ENCODE measurements around the gene DRC7. TPM values are rescaled to one million over a fixed set of nuclear protein-coding genes. Genes with fewer than 3 reads are reported as not detected.

The DRC7 gene
- total RNA-seq, 2 experiments from 2014 or later = not detected

DNA sequence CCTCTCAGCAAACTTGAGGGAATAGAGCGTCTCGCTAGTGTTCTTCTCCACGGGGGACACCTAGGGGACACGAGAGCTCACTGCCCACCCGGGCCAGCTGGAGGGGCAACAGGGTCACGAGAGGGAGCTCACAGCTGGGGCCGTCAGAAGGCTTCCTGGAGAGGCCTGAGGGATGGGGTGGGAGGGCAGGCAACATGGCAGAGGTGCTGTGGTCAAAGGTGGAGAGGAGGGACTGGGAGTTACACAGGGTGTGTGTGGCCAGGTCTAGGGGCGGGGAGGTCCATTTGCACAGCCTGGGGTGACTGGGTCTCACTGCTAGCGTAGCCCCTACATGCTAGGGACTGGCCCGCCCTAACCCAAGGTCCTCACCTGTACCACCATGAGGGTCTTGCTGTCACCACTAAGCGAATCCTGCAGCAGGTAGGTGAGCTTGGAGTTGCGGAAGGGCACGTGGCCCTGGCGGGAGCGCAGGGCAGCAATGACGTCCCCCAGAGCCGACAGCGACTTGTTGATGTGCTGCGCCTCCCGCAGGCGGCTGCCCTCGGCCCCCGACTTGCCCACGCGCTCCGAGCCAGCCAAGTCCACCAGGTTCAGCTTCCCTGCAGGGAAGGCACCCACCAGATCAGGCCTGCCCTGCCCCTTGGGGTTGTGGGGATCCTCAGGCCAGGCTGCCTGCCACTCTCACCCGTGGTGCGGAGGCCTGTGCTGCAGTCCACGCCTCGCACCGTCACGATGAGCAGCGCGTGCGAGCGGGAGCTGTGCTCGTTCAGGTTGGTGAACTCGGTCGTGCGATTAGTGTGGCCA lies 66.0 kb downstream of the DRC7 start:
- Mint-ChIP-seq H3K36me3 (no peaks in the 10 kb centered on the region), H3K4me1 (peaks cover 8% of the 10 kb centered on the region), H3K27me3 (no peaks in the 10 kb centered on the region), H3K9me3 (ENCODE audit: low read depth) (no peaks in the 10 kb centered on the region), H3K4me3 (no peak overlapping the region), H3K27ac (no peak overlapping the region)
- CTCF ChIA-PET = no interaction called here
- DNase-seq (no peak), ATAC-seq (no peak)

DNA sequence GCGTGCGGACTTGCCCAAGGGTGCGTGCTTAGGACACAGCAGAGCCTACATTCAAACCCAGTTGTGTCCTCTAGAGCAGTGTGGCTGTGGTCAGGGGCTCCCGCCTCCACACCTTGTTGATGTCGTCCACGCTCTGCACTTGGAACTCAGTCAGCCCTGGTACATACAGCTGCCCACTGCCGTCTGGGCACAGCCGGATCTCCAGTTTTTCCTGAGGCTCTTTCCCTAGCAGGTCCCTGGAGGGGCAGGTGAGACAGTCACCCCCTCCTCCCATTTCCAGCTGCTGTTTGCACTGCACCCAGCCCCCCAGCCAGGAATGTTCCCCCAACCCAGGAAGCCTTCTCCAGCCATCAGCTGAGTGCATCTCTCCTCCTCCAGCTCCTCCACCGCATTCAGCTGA lies 66.7 kb downstream of the DRC7 start:
- ATAC-seq = no peak
- Mint-ChIP-seq H3K27me3 (no peaks in the 10 kb centered on the region), H3K9me3 (ENCODE audit: low read depth) (no peaks in the 10 kb centered on the region), H3K36me3 (no peaks in the 10 kb centered on the region), H3K4me3 (no peak overlapping the region), H3K4me1 (peaks cover 8% of the 10 kb centered on the region), H3K27ac (no peak overlapping the region)
- CTCF ChIA-PET = no interaction called here
- no peak for DNase-seq

DNA sequence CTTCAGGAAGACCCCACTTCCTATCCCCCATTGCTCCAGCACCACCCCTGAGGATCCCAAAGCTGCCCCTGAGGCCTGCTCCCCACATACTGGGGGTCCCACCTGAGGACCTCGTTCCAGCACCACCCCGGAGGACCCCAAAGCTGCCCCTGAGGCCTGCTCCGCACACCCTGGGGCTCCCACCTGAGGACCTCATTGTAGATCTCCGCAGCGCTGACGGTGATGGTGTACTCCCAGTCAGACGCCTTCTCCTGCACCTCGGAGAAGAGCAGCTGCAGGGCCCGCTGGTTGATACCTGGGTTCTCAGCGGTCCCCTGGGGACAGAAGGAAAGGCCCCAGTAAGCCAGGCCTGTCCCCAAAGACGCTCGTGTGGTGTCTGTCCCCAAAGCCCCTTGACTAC lies 67.4 kb downstream of the DRC7 start:
- DNase-seq (no peak), ATAC-seq (no peak)
- Mint-ChIP-seq H3K36me3 (no peaks in the 10 kb centered on the region), H3K27me3 (no peaks in the 10 kb centered on the region), H3K27ac (no peak overlapping the region), H3K4me1 (peaks cover 8% of the 10 kb centered on the region), H3K4me3 (no peak overlapping the region), H3K9me3 (ENCODE audit: low read depth) (no peaks in the 10 kb centered on the region)
- CTCF ChIA-PET = no interaction called here

DNA sequence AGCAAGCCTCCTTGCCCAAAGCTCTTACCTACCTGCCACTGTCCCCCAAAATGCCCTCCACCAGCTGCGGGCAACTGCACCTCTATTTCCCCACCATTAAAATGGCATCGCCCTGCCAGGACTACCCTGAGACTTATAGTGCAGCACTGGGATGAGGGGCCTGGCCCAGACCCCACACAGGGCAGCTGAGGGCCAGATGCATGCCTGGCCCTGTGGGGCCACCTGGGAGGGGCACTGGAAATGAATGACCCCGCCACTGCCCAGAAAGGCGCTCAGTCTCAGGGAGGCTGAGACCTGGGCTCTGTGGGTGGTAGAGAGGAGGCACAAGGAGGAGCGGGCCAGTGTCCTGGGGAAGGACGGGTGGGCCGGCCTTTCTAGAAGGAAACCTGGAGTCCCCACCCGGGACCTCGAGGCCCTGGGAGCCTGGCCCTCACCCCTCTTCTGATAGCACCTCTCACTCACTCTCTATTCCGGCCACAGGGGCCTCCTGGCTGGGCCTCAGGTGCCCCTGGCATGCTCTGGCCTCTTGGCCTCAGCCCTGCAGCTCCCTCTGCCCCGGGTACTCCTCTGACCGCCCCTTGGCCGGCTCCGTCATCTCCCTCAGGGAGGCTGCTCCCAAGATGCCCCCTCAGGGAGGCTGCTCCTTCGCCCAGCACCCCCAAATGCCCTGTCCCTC lies 67.9 kb downstream of the DRC7 start:
- Mint-ChIP-seq H3K9me3 (ENCODE audit: low read depth) (no peaks in the 10 kb centered on the region), H3K27ac (no peak overlapping the region), H3K4me1 (peaks cover 6% of the 10 kb centered on the region), H3K36me3 (no peaks in the 10 kb centered on the region), H3K27me3 (no peaks in the 10 kb centered on the region), H3K4me3 (no peak overlapping the region)
- ATAC-seq = no peak
- no peak for DNase-seq
- CTCF ChIA-PET = no interaction called here

DNA sequence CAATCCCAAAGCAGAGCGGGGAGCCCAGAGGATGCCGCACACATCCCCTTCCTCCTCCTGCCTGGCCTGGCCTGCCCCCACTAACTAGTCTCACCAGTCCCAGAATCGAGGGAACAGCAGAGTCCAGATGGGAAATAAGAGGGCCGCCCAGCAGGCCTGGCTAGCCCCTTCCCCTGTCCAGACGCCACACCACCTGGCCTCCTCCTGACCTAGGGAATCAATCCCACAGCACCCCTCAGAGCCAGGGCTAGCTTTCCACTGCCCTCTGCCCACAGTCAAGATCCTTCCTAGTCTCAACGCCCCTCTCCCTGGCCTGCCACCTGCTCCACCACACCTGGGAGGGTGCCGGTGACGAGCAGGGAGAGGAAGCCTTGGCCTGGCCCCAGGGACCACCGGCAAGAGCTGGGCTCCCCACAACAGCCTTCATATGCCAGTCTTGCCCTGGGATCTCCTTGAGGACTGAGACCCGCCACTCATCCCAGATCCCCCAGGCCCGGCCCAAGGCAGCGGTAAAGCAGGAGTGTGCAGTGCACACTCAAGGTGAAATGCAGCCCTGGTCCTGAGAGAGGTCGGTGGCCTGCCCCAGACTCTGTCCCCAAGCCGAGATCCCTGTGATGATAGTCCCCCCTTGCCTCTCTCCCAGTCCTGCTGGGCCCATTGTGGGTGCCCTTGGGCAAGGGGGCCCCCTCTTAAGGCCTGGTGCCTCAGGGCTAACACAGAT lies 68.8 kb downstream of the DRC7 start:
- H3K4me1 Mint-ChIP-seq = peaks cover 6% of the 10 kb centered on the region
- no peaks in the 10 kb centered on the region for H3K27me3 Mint-ChIP-seq
- no peak for DNase-seq
- no peak for ATAC-seq
- no peak overlapping the region for H3K27ac Mint-ChIP-seq
- H3K9me3 Mint-ChIP-seq (ENCODE audit: low read depth) = no peaks in the 10 kb centered on the region
- no peaks in the 10 kb centered on the region for H3K36me3 Mint-ChIP-seq
- CTCF ChIA-PET = no interaction called here
- no peak overlapping the region for H3K4me3 Mint-ChIP-seq

DNA sequence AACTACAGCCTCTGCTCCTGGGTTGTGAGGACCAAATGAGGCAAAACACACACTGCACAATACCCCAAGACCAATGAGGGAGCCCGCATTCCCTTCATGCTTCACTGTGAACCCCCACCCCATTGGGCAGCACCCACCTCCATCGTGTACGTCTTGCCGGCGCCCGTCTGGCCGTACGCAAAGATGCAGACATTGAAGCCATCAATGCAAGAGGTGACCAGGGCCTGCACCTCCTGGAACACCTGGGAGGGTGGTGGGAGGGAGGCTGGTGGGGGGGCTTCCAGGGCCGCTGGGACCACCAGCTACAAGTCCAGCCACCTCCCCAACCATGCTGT lies 69.4 kb downstream of the DRC7 start:
- CTCF ChIA-PET = no interaction called here
- Mint-ChIP-seq H3K27me3 (no peaks in the 10 kb centered on the region), H3K36me3 (no peaks in the 10 kb centered on the region), H3K9me3 (ENCODE audit: low read depth) (no peaks in the 10 kb centered on the region), H3K27ac (no peak overlapping the region), H3K4me3 (no peak overlapping the region), H3K4me1 (peaks cover 3% of the 10 kb centered on the region)
- no peak for DNase-seq
- ATAC-seq = no peak

DNA sequence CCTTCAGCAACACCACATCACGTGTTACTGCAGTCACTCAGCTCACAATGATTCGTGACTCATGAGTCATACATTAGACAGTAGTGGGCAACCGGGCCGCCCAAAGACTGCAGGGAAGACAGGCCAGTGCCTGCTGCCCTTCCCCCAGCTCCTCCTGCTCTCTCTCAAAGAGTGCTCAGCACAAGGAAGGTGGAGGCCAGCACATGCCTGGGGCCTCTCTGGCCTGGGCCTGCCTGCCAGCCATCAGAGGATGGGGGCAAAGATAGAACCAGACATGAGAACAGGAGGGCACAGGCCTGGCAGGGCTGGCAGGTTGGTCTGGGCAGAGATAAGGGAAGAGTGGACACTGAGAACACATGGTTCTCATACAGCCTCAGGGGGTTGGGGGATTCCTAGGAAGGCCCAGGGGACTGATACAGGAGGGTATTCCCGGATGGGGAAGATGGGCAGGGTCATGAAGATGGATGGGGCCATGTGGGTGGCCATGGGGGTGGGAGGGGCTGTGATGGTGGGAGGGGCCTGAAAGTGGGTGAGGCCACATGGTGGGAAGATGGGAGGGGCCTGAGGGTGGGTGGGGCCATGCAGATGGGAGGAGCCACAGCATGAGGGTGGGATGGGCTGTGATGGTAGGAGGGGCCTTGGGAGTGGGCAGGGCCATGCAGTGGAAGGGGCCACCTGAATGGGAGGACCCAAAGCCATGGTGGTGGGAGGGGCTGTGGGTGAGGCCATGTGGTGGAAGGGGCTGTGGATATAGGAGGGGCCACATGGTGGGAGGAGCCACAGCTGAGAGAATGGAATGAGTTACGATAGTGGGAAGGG lies 69.9 kb downstream of the DRC7 start:
- Mint-ChIP-seq H3K27me3 (no peaks in the 10 kb centered on the region), H3K27ac (no peak overlapping the region), H3K4me3 (no peak overlapping the region), H3K9me3 (ENCODE audit: low read depth) (no peaks in the 10 kb centered on the region), H3K36me3 (no peaks in the 10 kb centered on the region), H3K4me1 (peaks cover 3% of the 10 kb centered on the region)
- ATAC-seq (peak; percentile 79), DNase-seq (peak; percentile 52)
- CTCF ChIA-PET = no interaction called here

DNA sequence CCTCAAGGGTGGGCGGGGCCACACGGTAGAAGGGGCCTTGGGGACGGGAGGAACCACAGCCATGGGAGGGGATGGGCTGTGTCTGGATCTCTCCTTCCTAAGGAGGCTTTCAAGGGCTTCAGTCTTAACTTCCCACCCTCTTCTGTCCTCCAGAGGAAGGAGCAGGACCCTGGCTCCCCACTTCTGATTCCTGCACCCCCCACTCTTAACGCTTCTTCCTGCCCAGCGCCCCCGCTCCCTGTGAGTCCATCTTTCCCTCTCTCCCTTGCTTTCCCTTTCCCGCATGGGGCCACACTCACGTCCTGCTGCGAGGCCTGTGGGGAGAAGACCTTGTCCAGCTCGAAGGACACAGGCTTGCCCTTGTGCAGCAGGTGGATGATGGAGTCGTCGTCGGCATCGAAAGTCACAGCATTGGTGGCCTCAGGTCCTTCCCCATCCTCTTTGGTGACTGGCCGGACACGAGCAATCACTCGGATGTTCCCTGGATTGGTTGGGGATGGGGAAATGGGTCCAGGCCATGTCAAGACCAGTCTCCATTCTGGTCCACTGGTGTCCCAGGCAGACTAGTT lies 70.6 kb downstream of the DRC7 start:
- CTCF ChIA-PET = interaction anchor here (2.9 kb wide), 1 partner anchor 8 kb away, joined by 11 read pairs; no protein-coding TSS in a partner anchor
- peaks cover 3% of the 10 kb centered on the region for H3K4me1 Mint-ChIP-seq

DNA sequence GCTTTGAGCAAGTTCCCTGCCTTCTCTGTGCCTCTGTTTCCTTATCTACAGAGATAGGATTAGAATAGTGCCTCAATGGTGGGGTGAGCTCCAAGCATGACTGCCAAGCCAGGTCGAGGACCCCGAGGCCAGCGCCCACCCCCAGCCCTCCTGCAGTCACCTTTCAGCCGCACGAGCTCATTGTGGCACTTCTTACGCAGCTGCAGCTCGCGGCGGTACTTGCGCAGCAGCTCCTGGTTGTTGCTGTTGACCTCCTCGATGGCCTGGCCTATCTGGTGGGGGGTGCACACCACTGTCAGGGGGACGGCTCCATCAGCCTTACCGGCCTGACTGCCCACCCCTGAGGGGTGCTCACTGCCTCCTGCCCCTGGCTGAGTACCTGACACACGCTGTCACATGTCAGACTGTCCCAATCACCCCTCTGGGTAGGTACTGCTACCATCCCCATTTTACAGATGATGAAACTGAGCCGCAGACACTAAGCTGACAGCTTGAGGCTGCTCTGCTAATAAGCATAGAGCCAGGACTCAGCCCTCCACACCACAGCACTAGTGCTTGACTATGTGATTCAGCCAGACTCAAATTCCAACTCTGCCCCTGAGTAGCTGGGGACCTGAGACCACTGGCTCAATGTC lies 72.2 kb downstream of the DRC7 start:
- Mint-ChIP-seq H3K4me3 (no peak overlapping the region), H3K27me3 (no peaks in the 10 kb centered on the region), H3K4me1 (peaks cover 3% of the 10 kb centered on the region), H3K27ac (no peak overlapping the region), H3K9me3 (ENCODE audit: low read depth) (no peaks in the 10 kb centered on the region), H3K36me3 (no peaks in the 10 kb centered on the region)
- CTCF ChIA-PET = interaction anchor here (1.4 to 2.9 kb wide), 2 partner anchors 10 to 50 kb away, joined by 4 to 11 read pairs; no protein-coding TSS in a partner anchor
- DNase-seq (no peak), ATAC-seq (no peak)

More for the DNA sequence above, 70.6 kb downstream of the DRC7 start:
- H3K27me3 Mint-ChIP-seq = no peaks in the 10 kb centered on the region
- no peak overlapping the region for H3K4me3 Mint-ChIP-seq
- no peak overlapping the region for H3K27ac Mint-ChIP-seq
- ATAC-seq (no peak), DNase-seq (no peak)
- no peaks in the 10 kb centered on the region for H3K9me3 Mint-ChIP-seq (ENCODE audit: low read depth)
- H3K36me3 Mint-ChIP-seq = no peaks in the 10 kb centered on the region

DNA sequence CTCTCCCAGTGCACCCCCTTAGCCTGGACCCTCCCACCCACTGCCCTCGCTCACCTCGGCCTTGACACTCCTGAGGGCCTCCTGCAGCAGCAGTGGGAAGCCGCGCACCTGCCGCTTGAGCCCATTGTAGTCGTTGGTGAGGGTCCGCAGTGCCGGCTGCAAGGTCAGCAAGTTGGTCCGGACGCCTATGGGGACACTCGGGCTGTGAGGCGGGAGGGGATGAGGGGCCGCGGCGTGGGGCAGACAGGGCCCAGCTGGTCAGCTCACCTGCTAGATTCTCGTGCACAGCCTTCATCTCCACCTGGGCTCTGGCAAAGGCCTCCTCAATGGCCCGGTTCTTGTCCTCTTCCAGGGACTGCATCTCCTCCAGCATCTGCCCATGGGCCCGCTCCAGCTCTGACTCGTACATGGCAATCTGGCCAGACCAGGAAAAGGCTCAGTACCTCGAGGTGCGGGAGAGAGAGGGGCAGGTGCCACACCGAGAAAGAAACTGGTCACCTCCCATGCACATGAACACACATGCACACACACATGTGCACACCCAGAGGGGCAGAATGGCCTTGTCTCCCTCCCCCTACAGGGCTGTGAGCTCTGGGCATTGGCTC lies 75.0 kb downstream of the DRC7 start:
- CTCF ChIA-PET = interaction anchor here (1.5 kb wide), 1 partner anchor 12 kb away, joined by 4 read pairs; no protein-coding TSS in a partner anchor
- Mint-ChIP-seq H3K36me3 (no peaks in the 10 kb centered on the region), H3K27me3 (no peaks in the 10 kb centered on the region), H3K9me3 (ENCODE audit: low read depth) (no peaks in the 10 kb centered on the region), H3K4me3 (no peak overlapping the region), H3K27ac (no peak overlapping the region), H3K4me1 (no peaks in the 10 kb centered on the region)
- DNase-seq (no peak), ATAC-seq (no peak)

DNA sequence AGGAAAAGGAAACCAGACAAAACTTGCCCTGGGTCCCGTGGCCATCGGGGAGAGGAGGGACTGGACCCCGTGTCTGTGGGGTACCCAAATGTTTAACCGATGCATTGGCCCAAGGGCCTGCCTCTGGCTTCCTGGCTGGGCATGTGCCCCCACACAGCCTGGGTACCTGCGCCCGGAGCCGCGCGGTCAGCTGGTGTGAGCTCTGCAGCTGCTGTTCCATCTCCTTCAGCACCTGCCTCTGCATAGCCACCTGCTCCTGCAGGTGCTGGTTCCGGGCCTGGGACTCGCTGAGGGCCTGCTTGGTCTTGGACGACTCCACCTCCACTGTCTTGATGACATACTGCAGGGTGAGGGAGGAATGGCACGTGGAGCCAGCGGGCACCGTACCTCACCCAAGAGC lies 75.8 kb downstream of the DRC7 start:
- DNase-seq = no peak
- H3K4me3 Mint-ChIP-seq = no peak overlapping the region
- H3K36me3 Mint-ChIP-seq = no peaks in the 10 kb centered on the region
- CTCF ChIA-PET = no interaction called here
- H3K27me3 Mint-ChIP-seq = no peaks in the 10 kb centered on the region
- no peaks in the 10 kb centered on the region for H3K4me1 Mint-ChIP-seq
- no peak overlapping the region for H3K27ac Mint-ChIP-seq
- no peak for ATAC-seq
- H3K9me3 Mint-ChIP-seq (ENCODE audit: low read depth) = no peaks in the 10 kb centered on the region

DNA sequence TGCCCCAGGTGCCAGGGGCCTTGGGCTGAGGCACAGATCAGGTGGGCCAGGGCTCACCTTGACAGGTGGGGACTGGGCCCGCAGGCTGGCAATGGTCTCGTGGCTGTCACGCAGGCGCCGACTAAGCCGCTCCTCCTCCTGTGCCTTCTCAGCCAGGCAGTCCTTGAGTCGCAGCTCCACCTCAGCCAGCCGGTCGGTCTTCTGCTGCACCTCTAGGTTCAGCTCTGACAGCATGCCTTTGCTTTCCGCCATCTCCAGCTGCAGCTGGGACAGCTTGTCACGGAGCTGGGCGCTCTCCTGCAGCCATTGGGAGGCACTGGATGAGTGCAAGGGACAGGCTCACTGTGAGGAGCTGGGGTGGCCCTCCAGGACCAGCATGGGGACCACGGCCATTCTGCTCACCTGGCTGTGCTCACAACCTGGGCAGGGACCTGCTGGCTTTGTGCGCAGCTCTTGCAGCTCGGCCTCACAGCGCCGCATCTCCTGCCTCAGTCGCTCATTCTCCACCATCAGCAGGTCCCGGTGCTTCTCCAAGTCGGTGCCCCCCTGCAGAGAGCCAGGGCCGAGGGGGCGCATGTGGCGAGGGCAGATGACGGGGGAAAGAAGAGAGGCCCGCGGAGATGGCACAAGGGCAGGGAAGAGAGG lies 76.7 kb downstream of the DRC7 start:
- H3K27ac Mint-ChIP-seq = no peak overlapping the region
- no peaks in the 10 kb centered on the region for H3K4me1 Mint-ChIP-seq
- no peaks in the 10 kb centered on the region for H3K36me3 Mint-ChIP-seq
- no peak overlapping the region for H3K4me3 Mint-ChIP-seq
- DNase-seq (no peak), ATAC-seq (no peak)
- no peaks in the 10 kb centered on the region for H3K9me3 Mint-ChIP-seq (ENCODE audit: low read depth)
- CTCF ChIA-PET = no interaction called here
- H3K27me3 Mint-ChIP-seq = no peaks in the 10 kb centered on the region

All from activated CD8-positive, alpha-beta memory T cell treated with anti-CD3 and anti-CD28 coated beads, Interleukin-2, amount 10 ng/mL, durations not matched to agents 7 days and 5 days (primary cell).